OCI-LY1 (cell line): ENCODE data around the gene WDPCP.

Experiments used
- H2AFZ ChIP-seq: fragments of 200-600 bp; sonication (generic), shearing (Covaris generic); 2 replicates; pipeline ENCODE4 v1.6.0; 2014; ENCODE audit warnings: antibody characterized with exemption, mild to moderate bottlenecking, low read length
- H3F3A ChIP-seq: fragments of 200-600 bp; sonication (generic), shearing (Covaris generic); 2 replicates; pipeline ENCODE4 v1.6.0; 2014; ENCODE audit warnings: mild to moderate bottlenecking, antibody characterized with exemption, low read length, moderate library complexity; ENCODE audit not compliant: insufficient read depth
- H3K27ac ChIP-seq: fragments of 200-600 bp; sonication (generic); 2 replicates; pipeline ENCODE4 v1.5.1; 2014; ENCODE audit warnings: low read length, mixed run types, mild to moderate bottlenecking, low read depth; ENCODE audit not compliant: poor library complexity, severe bottlenecking
- H3K27me3 ChIP-seq: fragments of 200-600 bp; sonication (generic); 2 replicates; pipeline ENCODE4 v1.6.0; 2014; ENCODE audit warnings: antibody characterized with exemption, mild to moderate bottlenecking, low read length, moderate library complexity; ENCODE audit not compliant: insufficient read depth
- H3K36me3 ChIP-seq: fragments of 200-600 bp; sonication (generic); 2 replicates; pipeline ENCODE4 v1.6.1; 2014; ENCODE audit warnings: mild to moderate bottlenecking, antibody characterized with exemption, low read length, moderate library complexity, mixed read lengths; ENCODE audit not compliant: insufficient read depth
- H3K4me1 ChIP-seq: fragments of 200-600 bp; sonication (generic); 2 replicates; pipeline ENCODE4 v1.5.1; 2014; ENCODE audit warnings: mild to moderate bottlenecking, low read length, moderate library complexity; ENCODE audit not compliant: insufficient read depth, severe bottlenecking
- H3K4me2 ChIP-seq: fragments of 200-600 bp; sonication (generic), shearing (Covaris generic); 2 replicates; pipeline ENCODE4 v1.6.1; 2014; ENCODE audit warnings: low read length
- H3K4me3 ChIP-seq: fragments of 200-600 bp; sonication (generic); 2 replicates; pipeline ENCODE4 v1.5.1; 2014; ENCODE audit warnings: low read length, low read depth, mild to moderate bottlenecking, mixed read lengths; ENCODE audit not compliant: poor library complexity, severe bottlenecking
- H3K79me2 ChIP-seq: fragments of 200-600 bp; shearing (Covaris generic); 2 replicates; pipeline ENCODE4 v1.6.1; 2016; ENCODE audit warnings: mixed run types, low read length, mixed read lengths; ENCODE audit not compliant: insufficient read depth
- H3K9ac ChIP-seq: fragments of 200-600 bp; sonication (generic), shearing (Covaris generic); 2 replicates; pipeline ENCODE4 v1.6.1; 2014; ENCODE audit warnings: mild to moderate bottlenecking, low read length, mixed read lengths
- H3K9me2 ChIP-seq: fragments of 200-600 bp; sonication (generic), shearing (Covaris generic); 2 replicates; pipeline ENCODE4 v1.6.1; 2014; ENCODE audit warnings: low read depth, mild to moderate bottlenecking, low read length, mixed read lengths
- H3K9me3 ChIP-seq: fragments of 200-600 bp; shearing (Covaris generic); 2 replicates; pipeline ENCODE4 v1.6.1; 2014; ENCODE audit warnings: low read length, mixed read lengths
- H4K20me1 ChIP-seq: fragments of 200-600 bp; sonication (generic), shearing (Covaris generic); 2 replicates; pipeline ENCODE4 v1.6.0; 2016; ENCODE audit warnings: mild to moderate bottlenecking, low read length; ENCODE audit not compliant: insufficient read depth
- CTCF ChIP-seq: fragments of 200-600 bp; sonication (generic), shearing (Covaris generic); IDR thresholded peaks from 2 replicates; pipeline ENCODE4 v1.5.1; 2017; ENCODE audit warnings: mild to moderate bottlenecking, antibody characterized with exemption, low read length, moderate library complexity, mixed read lengths
- EZH2 ChIP-seq: fragments of 200-600 bp; sonication (generic), shearing (Covaris generic); IDR thresholded peaks from 2 replicates; pipeline ENCODE4 v1.8.0; 2017; ENCODE audit warnings: borderline replicate concordance, mixed run types, mild to moderate bottlenecking, antibody characterized with exemption, low read length, moderate library complexity, mixed read lengths

WDPCP gene

GRCh38 chr2:63242747-63243146 lies 345.5 kb downstream of the WDPCP start:
- TF ChIP-seq CTCF: no peak
- no peak for TF ChIP-seq EZH2
- Histone ChIP-seq H3K27ac (no peak overlapping the region), H3K9ac (no peak overlapping the region), H2AFZ (no peak overlapping the region), H3K4me1 (no peaks in the 10 kb centered on the region), H3K36me3 (no peaks in the 10 kb centered on the region), H4K20me1 (no peaks in the 10 kb centered on the region), H3F3A (no peaks in the 10 kb centered on the region), H3K9me2 (no peaks in the 10 kb centered on the region), H3K27me3 (no peaks in the 10 kb centered on the region), H3K79me2 (no peaks in the 10 kb centered on the region), H3K4me2 (no peak overlapping the region), H3K9me3 (no peaks in the 10 kb centered on the region), H3K4me3 (no peak overlapping the region)

- H2AFZ ChIP-seq: no peak overlapping the region
- H3K4me1 ChIP-seq: no peaks in the 10 kb centered on the region
- H3K9ac ChIP-seq: no peak overlapping the region
Observed at GRCh38 chr2:63225964-63226686, 362.2 kb downstream of the WDPCP start.

GRCh38 chr2:63218800-63219526 lies 369.3 kb downstream of the WDPCP start:
- H4K20me1 ChIP-seq: no peaks in the 10 kb centered on the region
- H3K27me3 ChIP-seq: no peaks in the 10 kb centered on the region
- no peak overlapping the region for H3K4me2 ChIP-seq
- no peak overlapping the region for H3K4me3 ChIP-seq
- no peak overlapping the region for H3K9ac ChIP-seq
- H3K4me1 ChIP-seq: peaks cover 10% of the 10 kb centered on the region
- no peaks in the 10 kb centered on the region for H3K79me2 ChIP-seq
- no peaks in the 10 kb centered on the region for H3K36me3 ChIP-seq
- no peaks in the 10 kb centered on the region for H3K9me2 ChIP-seq
- H3K9me3 ChIP-seq: no peaks in the 10 kb centered on the region
- no peak overlapping the region for H2AFZ ChIP-seq
- no peak for TF ChIP-seq EZH2
- no peak for TF ChIP-seq CTCF
- H3K27ac ChIP-seq: peak overlapping the region; percentile 9
- H3F3A ChIP-seq: no peaks in the 10 kb centered on the region

More at GRCh38 chr2:63225964-63226686, 362.2 kb downstream of the WDPCP start:
- H3K9me3 ChIP-seq: no peaks in the 10 kb centered on the region
- TF ChIP-seq EZH2: no peak
- no peaks in the 10 kb centered on the region for H3F3A ChIP-seq
- H3K9me2 ChIP-seq: no peaks in the 10 kb centered on the region
- H3K27me3 ChIP-seq: no peaks in the 10 kb centered on the region
- H3K36me3 ChIP-seq: no peaks in the 10 kb centered on the region
- no peak overlapping the region for H3K27ac ChIP-seq
- no peaks in the 10 kb centered on the region for H4K20me1 ChIP-seq
- H3K4me3 ChIP-seq: no peak overlapping the region
- H3K4me2 ChIP-seq: no peak overlapping the region
- no peaks in the 10 kb centered on the region for H3K79me2 ChIP-seq
